Epithelial cell of proximal tubule (primary cell): ENCODE results near the gene EHBP1. TPM values are rescaled to one million over a fixed set of nuclear protein-coding genes. Genes with fewer than 3 reads are reported as not detected.

Experiments used
- DNase-seq: peaks from one replicate; pipeline ENCODE4 v3.0.0-alpha.2; 2011; ENCODE audit warnings: low read depth
- H3K4me3 ChIP-seq: 2 replicates; pipeline ENCODE4 v1.5.1; 2011; ENCODE audit warnings: low read depth, mild to moderate bottlenecking, low read length
- total RNA-seq: library from RNA; depleted of rRNA; stranded (reverse); fragments of >200 nt; gene quantifications from 2 replicates; pipeline ENCODE4 v1.2.3, GENCODE V29; 2015
- TF ChIP-seq, protein P1 (sequence below): conservative IDR thresholded peaks from 2 replicates; pipeline ENCODE4 v1.5.1; 2012; ENCODE audit warnings: low read depth, mild to moderate bottlenecking, low read length

The EHBP1 gene
- 18.1 and 20.9 TPM in 2 replicates for total RNA-seq

GRCh38 chr2:62705007-62705829, at the start of gene EHBP1:
EHBP1 (plus strand) TSS chr2:62705713; CDS start chr2:62707192, 1,479 bp downstream.
- TF ChIP-seq, protein P1, sequence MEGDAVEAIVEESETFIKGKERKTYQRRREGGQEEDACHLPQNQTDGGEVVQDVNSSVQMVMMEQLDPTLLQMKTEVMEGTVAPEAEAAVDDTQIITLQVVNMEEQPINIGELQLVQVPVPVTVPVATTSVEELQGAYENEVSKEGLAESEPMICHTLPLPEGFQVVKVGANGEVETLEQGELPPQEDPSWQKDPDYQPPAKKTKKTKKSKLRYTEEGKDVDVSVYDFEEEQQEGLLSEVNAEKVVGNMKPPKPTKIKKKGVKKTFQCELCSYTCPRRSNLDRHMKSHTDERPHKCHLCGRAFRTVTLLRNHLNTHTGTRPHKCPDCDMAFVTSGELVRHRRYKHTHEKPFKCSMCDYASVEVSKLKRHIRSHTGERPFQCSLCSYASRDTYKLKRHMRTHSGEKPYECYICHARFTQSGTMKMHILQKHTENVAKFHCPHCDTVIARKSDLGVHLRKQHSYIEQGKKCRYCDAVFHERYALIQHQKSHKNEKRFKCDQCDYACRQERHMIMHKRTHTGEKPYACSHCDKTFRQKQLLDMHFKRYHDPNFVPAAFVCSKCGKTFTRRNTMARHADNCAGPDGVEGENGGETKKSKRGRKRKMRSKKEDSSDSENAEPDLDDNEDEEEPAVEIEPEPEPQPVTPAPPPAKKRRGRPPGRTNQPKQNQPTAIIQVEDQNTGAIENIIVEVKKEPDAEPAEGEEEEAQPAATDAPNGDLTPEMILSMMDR = no peak

DNA sequence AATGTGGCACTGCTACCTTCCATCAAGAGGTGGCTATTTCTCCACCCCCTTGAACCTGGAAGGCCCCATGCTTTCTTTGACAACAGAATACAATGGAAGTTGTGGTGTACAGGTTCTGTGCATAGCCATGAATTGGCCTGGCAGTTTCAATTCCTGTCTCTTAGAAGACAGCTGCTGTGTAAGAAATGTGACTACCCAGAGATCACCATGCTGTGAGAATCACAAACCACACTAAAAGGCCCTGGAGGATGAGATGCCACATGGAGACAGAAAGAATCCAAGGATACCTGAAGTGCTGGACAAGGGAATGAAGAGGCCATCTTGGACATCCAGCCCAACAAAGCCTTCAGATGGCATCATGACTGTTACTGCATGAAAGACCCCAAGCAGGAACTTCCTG, 47.7 kb upstream of the EHBP1 start:
- H3K4me3 ChIP-seq = no peak overlapping the region
- no peak for DNase-seq
- TF ChIP-seq, protein P1 = no peak

More at GRCh38 chr2:62705007-62705829, at the start of gene EHBP1:
- peak; percentile 98 for DNase-seq
- peak within 1 kb of the TSS; percentile 70 for H3K4me3 ChIP-seq

- no peak for DNase-seq
- TF ChIP-seq, protein P1 = no peak
- no peak overlapping the region for H3K4me3 ChIP-seq
These were observed 46.6 kb upstream of the EHBP1 start for GRCh38 chr2:62658891-62659290.

- TF ChIP-seq, protein P1 = no peak
- no peak for DNase-seq
- no peak overlapping the region for H3K4me3 ChIP-seq
These were observed 45.4 kb upstream of the EHBP1 start for GRCh38 chr2:62660087-62660486.

DNA sequence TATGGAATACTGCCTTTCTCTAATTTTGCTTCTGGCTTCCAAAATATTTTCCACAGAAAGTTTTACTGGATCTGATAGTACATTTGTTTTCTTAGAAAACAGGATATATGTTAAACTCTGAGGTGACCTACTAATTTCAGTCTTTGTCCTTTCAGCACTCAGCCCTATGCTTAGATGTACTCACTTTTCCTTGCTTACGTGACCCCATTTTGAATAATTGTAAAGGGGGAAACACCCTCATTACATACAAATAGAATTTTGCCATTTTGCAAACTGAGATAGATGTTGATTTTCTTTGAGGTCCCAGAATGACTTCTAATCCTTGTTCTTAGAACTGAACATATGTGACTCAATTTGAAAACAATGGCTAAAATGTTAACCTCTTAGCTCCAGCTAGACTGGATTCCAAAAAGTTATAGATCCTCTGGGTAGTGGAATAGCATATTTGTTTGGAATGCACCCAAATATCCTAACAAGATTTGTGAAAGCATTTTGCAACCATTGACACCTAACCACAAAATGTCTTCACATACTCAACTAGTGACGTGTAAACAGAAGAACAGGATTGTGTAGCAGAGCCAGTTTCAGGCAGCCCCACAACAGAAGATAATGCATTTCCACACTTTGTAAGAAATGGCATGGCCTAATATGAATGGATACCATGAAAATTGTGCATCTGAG, 44.8 kb upstream of the EHBP1 start:
- H3K4me3 ChIP-seq = no peak overlapping the region
- no peak for DNase-seq
- TF ChIP-seq, protein P1 = no peak

GRCh38 chr2:62661263-62661635, 44.3 kb upstream of the EHBP1 start:
- H3K4me3 ChIP-seq = no peak overlapping the region
- DNase-seq = no peak
- TF ChIP-seq, protein P1 = no peak

DNA sequence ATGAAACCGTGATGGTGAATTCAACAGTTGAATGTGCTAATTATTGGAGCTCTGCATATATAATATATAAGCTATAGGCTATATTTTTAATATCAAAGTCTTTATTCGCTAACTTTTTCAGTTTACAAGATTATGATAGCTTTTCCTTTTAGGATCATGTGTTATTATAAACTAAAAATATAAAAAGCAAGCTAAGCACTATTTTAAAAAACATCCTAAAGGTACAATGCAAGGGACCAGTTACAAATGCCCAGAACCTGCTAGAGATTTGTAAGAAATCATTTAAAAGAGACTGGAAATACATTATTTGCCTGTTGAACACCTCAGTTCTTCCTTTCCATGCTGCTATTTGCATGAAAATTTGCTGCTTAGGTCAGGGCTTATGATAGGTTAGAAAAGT, 43.4 kb upstream of the EHBP1 start:
- no peak overlapping the region for H3K4me3 ChIP-seq
- TF ChIP-seq, protein P1 = no peak
- DNase-seq = no peak
